Body of pancreas (tissue), 4 donors: ENCODE measurements around the gene WRAP73.

Experiments
- POLR2A ChIP-seq, 3 donors: fragments of 450-650 bp; IDR thresholded peaks; one replicate each; pipeline ENCODE4 v1.6.1; 2016; ENCODE audit warnings: antibody characterized with exemption in 3 of 3, mild to moderate bottlenecking in 2 of 3
- TF ChIP-seq, protein P1 (sequence below), 7 experiments: fragments of 450-650 bp in 4 of 7; fragments of 200-600 bp in 3 of 7; sonication (generic) in 3 of 7; IDR thresholded peaks; one replicate each; pipeline ENCODE4 v1.5.1; 2016 to 2019; ENCODE audit warnings: antibody characterized with exemption in 7 of 7

DNA sequence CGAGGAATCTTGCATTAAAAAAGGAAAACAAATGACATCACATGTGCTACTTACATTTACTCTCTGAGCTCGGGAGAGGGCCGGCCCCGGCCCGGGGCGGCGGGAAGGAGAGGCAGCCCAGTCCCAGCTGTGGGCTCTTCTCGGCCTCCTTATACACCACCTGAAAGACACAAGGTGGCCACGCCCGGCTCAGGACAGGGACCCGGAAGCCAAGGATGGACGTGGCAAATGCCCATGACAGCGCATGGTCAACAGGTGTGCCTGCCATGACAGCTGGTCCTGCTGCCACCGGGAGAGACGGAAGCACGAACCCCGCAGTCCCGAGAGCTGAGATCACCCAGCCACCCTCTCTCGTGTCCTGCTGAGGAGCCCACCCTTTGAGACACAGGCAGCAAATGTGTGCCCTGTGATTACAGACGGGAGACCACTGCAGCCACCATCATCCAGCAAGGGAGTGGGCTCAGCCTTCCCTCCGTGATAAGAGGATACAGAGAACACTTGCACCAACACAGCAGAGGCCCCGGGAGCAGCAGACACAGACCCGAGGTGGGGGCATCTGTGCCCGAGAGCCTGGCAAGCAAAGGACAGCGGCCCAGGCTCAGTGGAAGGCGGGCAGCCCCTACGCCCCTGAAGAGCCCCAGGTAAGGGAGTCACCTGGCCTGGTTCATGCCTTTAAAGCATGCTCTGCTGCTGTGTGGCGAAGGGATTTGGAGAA, 16.4 kb downstream of the WRAP73 start:
- TF ChIP-seq, protein P1, sequence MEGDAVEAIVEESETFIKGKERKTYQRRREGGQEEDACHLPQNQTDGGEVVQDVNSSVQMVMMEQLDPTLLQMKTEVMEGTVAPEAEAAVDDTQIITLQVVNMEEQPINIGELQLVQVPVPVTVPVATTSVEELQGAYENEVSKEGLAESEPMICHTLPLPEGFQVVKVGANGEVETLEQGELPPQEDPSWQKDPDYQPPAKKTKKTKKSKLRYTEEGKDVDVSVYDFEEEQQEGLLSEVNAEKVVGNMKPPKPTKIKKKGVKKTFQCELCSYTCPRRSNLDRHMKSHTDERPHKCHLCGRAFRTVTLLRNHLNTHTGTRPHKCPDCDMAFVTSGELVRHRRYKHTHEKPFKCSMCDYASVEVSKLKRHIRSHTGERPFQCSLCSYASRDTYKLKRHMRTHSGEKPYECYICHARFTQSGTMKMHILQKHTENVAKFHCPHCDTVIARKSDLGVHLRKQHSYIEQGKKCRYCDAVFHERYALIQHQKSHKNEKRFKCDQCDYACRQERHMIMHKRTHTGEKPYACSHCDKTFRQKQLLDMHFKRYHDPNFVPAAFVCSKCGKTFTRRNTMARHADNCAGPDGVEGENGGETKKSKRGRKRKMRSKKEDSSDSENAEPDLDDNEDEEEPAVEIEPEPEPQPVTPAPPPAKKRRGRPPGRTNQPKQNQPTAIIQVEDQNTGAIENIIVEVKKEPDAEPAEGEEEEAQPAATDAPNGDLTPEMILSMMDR (IDR thresholded peaks at IDR 0.05) = no peak
- no peak for TF ChIP-seq POLR2A (IDR thresholded peaks at IDR 0.05)
